HCT116 (cell line): ENCODE measurements around the gene SEMA4A. TPM values are rescaled to one million over a fixed set of nuclear protein-coding genes. Genes with fewer than 3 reads are reported as not detected.

Experiments used
- ATAC-seq: fragments of 200-7000 bp; cut with Tn5 transposase; 2 replicates; pipeline ENCODE4 v1.9.1; 2020; ENCODE audit warnings: mild to moderate bottlenecking, moderate library complexity
- BruUV-seq: library from RNA; stranded (reverse); fragments of 400-500 nt; replicated peaks from 2 replicates; lab custom pipeline; 2021; lab: Mats Ljungman, UMichigan
- CTCF ChIA-PET: fragments of 300-600 bp; sonication (Branson Sonifier 250); formaldehyde crosslinking; loops from one replicate; lab custom pipeline; 2021; ENCODE audit warnings: antibody characterized with exemption; lab: Charles Lee
- POLR2A ChIA-PET: fragments of 300-600, 350-600 bp; sonication (Branson Sonifier 250); formaldehyde crosslinking; loops from one replicate; lab custom pipeline; 2021; ENCODE audit warnings: antibody characterized with exemption; lab: Charles Lee
- RAD21 ChIA-PET, 2 experiments: fragments of 300-600 bp; sonication (Branson Sonifier 250); formaldehyde crosslinking; loops; one replicate each; lab custom pipeline; 2023; ENCODE audit warnings: low total read pairs in 2 of 2; ENCODE audit not compliant: uncharacterized antibody in 2 of 2, unreplicated experiment in 2 of 2, low non-redundant PET in 1 of 2; lab: Charles Lee
- DNase-seq: peaks from one replicate; pipeline ENCODE4 v3.0.0-alpha.2; 2010; ENCODE audit warnings: low read depth, low spot score
- H2AFZ ChIP-seq: fragments of 200-600 bp; shearing (Covaris generic), sonication (generic); 2 replicates; pipeline ENCODE4 v1.6.1; 2017; ENCODE audit warnings: low read depth, mixed run types, mixed read lengths, antibody characterized with exemption, low read length; ENCODE audit not compliant: poor library complexity, severe bottlenecking
- H3K27ac ChIP-seq: 2 replicates; pipeline ENCODE4 v1.5.1; 2012; ENCODE audit warnings: low read depth, low read length
- H3K27me3 ChIP-seq: fragments of 200-600 bp; sonication (generic); 2 replicates; pipeline ENCODE4 v1.6.1; 2016; ENCODE audit warnings: mixed run types, low read length, mixed read lengths; ENCODE audit not compliant: insufficient read depth
- H3K36me3 ChIP-seq, 2 experiments: fragments of 200-500 bp in 1 of 2; fragments of 200-600 bp in 1 of 2; sonication (Bioruptor generic) in 1 of 2; sonication (generic) in 1 of 2; 2 replicates each; pipeline versions ENCODE4 v1.5.1 to v1.6.1; 2014 to 2016; ENCODE audit warnings: low read length in 2 of 2, inconsistent platforms in 1 of 2, mixed read lengths in 1 of 2, mixed run types in 1 of 2; ENCODE audit not compliant: insufficient read depth in 2 of 2, control insufficient read depth in 1 of 2
- H3K4me1 ChIP-seq, 2 experiments: fragments of 200-600 bp in 1 of 2; sonication (generic) in 1 of 2; 2 replicates each; pipeline versions ENCODE4 v1.5.1 to v1.6.1; 2012 to 2017; ENCODE audit warnings: low read length in 2 of 2, inconsistent platforms in 1 of 2, mild to moderate bottlenecking in 1 of 2, mixed read lengths in 1 of 2, mixed run types in 1 of 2, moderate library complexity in 1 of 2; ENCODE audit not compliant: insufficient read depth in 2 of 2, control insufficient read depth in 1 of 2
- H3K4me2 ChIP-seq: fragments of 200-600 bp; sonication (generic); 2 replicates; pipeline ENCODE4 v1.6.1; 2017; ENCODE audit warnings: mixed run types, low read length, mixed read lengths
- H3K4me3 ChIP-seq, 2 experiments: fragments of 200-600 bp in 1 of 2; sonication (generic) in 1 of 2; replicated peaks in 1 of 2; 2 replicates each; pipeline ENCODE4 v1.5.1; 2011 to 2016; ENCODE audit warnings: low read length in 2 of 2, control low read depth in 1 of 2, low read depth in 1 of 2, mild to moderate bottlenecking in 1 of 2, mixed read lengths in 1 of 2, mixed run types in 1 of 2
- H3K79me2 ChIP-seq: fragments of 200-600 bp; sonication (generic); 2 replicates; pipeline ENCODE4 v1.6.1; 2017; ENCODE audit warnings: mild to moderate bottlenecking, mixed run types, low read length, moderate library complexity, mixed read lengths; ENCODE audit not compliant: insufficient read depth
- H3K9ac ChIP-seq: fragments of 200-600 bp; sonication (generic); 2 replicates; pipeline ENCODE4 v1.6.1; 2016; ENCODE audit warnings: low read length, mixed read lengths
- H3K9me2 ChIP-seq: fragments of 200-600 bp; sonication (generic), shearing (Covaris generic); 2 replicates; pipeline ENCODE4 v1.6.1; 2017; ENCODE audit warnings: mixed run types, mild to moderate bottlenecking, moderate library complexity; ENCODE audit not compliant: insufficient read depth
- H3K9me3 ChIP-seq, 2 experiments: fragments of 200-500 bp in 1 of 2; fragments of 200-600 bp in 1 of 2; sonication (Bioruptor generic) in 1 of 2; sonication (generic) in 1 of 2; 2 replicates each; pipeline ENCODE4 v1.6.1; 2014 to 2017; ENCODE audit warnings: low read length in 2 of 2, mixed read lengths in 2 of 2, inconsistent platforms in 1 of 2, low read depth in 1 of 2, mild to moderate bottlenecking in 1 of 2, mixed run types in 1 of 2, moderate library complexity in 1 of 2; ENCODE audit not compliant: control insufficient read depth in 1 of 2, insufficient read depth in 1 of 2
- H4K20me1 ChIP-seq: fragments of 200-600 bp; sonication (generic), shearing (Covaris generic); 2 replicates; pipeline ENCODE4 v1.6.1; 2017; ENCODE audit warnings: mixed run types, mild to moderate bottlenecking, moderate library complexity; ENCODE audit not compliant: insufficient read depth
- EZH2phosphoT487 ChIP-seq: fragments of 200-600 bp; IDR thresholded peaks from 2 replicates; pipeline ENCODE4 v1.6.1; 2018; ENCODE audit warnings: antibody characterized with exemption, borderline replicate concordance
- FOSL1 ChIP-seq: IDR thresholded peaks from 2 replicates; pipeline ENCODE4 v1.6.1; 2012; ENCODE audit warnings: low read depth
- SIN3A ChIP-seq: IDR thresholded peaks from 2 replicates; pipeline ENCODE4 v1.6.1; 2012; ENCODE audit warnings: low read depth
- intact Hi-C: fragments of 100-400 bp; cut with micrococcal nuclease; formaldehyde crosslinking; loops from 2 replicates; pipeline ENCODE4 v1.10.0; 2022
- total RNA-seq: library from RNA; stranded (reverse); gene quantifications from one replicate; pipeline ENCODE4 v1.2.1, GENCODE V29; 2021; ENCODE audit not compliant: unreplicated experiment
- TF ChIP-seq, protein P1 (sequence below), 3 experiments: fragments of 200-600 bp in 1 of 3; sonication (generic) in 1 of 3; IDR thresholded peaks in 2 of 3; conservative IDR thresholded peaks in 1 of 3; 2 replicates each; pipeline ENCODE4 v1.5.1; 2012 to 2017; ENCODE audit warnings: low read depth in 2 of 3, low read length in 2 of 3, antibody characterized with exemption in 1 of 3, borderline replicate concordance in 1 of 3, control low read depth in 1 of 3, mild to moderate bottlenecking in 1 of 3, mixed read lengths in 1 of 3, mixed run types in 1 of 3, moderate library complexity in 1 of 3; ENCODE audit not compliant: insufficient read depth in 1 of 3
- TF ChIP-seq, protein P2 (sequence below): IDR thresholded peaks from 2 replicates; pipeline ENCODE4 v1.6.1; 2012

The SEMA4A gene
- total RNA-seq, 1 experiment from 2014 or later = 0.39 TPM

DNA sequence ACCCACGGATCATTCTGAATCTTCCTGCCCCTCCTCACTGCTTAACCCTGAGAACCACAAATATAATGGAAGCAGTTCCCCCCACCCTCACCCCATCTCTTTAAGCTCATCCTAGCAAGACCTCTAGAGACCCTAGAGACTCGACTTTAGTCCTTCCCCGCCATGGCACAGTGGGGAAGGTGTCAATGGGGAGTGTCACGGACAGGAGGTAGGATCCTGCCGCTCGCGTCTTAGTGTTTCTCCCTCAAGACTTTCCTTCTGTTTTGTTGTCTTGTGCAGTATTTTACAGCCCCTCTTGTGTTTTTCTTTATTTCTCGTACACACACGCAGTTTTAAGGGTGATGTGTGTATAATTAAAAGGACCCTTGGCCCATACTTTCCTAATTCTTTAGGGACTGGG is 58.7 kb downstream of the SEMA4A start:
- Histone ChIP-seq H3K27ac (peak overlapping the region; percentile 75; the same call in 1 of the 2 replicates), H3K36me3 (peaks cover 0 to 3% of the 10 kb centered on the region in 2 experiments; a peak in 1 of 4 replicates), H3K9me2 (no peaks in the 10 kb centered on the region), H2AFZ (no peak overlapping the region), H3K4me1 (peaks cover 10 to 21% of the 10 kb centered on the region in 2 experiments), H3K4me3 (peak overlapping the region; percentile 85 to 96), H3K9ac (peak overlapping the region; percentile 94), H3K27me3 (no peaks in the 10 kb centered on the region), H3K9me3 (no peaks in the 10 kb centered on the region), H3K4me2 (peak overlapping the region; percentile 99), H3K79me2 (peaks cover 22% of the 10 kb centered on the region), H4K20me1 (no peaks in the 10 kb centered on the region)
- no peak for DNase-seq
- POLR2A ChIA-PET = interaction anchor here (1.0 to 2.6 kb wide), 6 partner anchors 12 to 320 kb away, joined by 3 to 25 read pairs (median 12); partner anchors contain the start of gene SLC25A44
- no TSS peak for BruUV-seq
- CTCF ChIA-PET = interaction anchor here (0.8 to 3.1 kb wide), 5 partner anchors 12 to 115 kb away, joined by 3 to 45 read pairs (median 3); no protein-coding TSS in a partner anchor
- intact Hi-C loops = no loop called here
- ATAC-seq = no peak
- RAD21 ChIA-PET = interaction anchor here in 1 of 2 experiments (0.6 kb wide), 1 partner anchor 249 kb away, joined by 3 read pairs; no protein-coding TSS in a partner anchor
- TF ChIP-seq, protein P1, sequence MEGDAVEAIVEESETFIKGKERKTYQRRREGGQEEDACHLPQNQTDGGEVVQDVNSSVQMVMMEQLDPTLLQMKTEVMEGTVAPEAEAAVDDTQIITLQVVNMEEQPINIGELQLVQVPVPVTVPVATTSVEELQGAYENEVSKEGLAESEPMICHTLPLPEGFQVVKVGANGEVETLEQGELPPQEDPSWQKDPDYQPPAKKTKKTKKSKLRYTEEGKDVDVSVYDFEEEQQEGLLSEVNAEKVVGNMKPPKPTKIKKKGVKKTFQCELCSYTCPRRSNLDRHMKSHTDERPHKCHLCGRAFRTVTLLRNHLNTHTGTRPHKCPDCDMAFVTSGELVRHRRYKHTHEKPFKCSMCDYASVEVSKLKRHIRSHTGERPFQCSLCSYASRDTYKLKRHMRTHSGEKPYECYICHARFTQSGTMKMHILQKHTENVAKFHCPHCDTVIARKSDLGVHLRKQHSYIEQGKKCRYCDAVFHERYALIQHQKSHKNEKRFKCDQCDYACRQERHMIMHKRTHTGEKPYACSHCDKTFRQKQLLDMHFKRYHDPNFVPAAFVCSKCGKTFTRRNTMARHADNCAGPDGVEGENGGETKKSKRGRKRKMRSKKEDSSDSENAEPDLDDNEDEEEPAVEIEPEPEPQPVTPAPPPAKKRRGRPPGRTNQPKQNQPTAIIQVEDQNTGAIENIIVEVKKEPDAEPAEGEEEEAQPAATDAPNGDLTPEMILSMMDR (IDR thresholded peaks at IDR 0.05 in 2 of 3, conservative IDR thresholded peaks at IDR 0.05 in 1 of 3; ENCODE audit: borderline replicate concordance in 1 of 3, insufficient read depth in 1 of 3, low read depth in 2 of 3, low read length in 2 of 3) = no peak
- TF ChIP-seq, protein P2, sequence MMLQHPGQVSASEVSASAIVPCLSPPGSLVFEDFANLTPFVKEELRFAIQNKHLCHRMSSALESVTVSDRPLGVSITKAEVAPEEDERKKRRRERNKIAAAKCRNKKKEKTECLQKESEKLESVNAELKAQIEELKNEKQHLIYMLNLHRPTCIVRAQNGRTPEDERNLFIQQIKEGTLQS = no peak
- TF ChIP-seq EZH2phosphoT487 (no peak), FOSL1 (no peak), SIN3A (no peak)
